Raji (cell line): ENCODE data around the gene GDI1.
A peak's percentile ranks its signal among the peaks of the same experiment; 100 is the strongest.

Experiments
- POLR2A ChIP-seq: IDR thresholded peaks from 2 replicates; pipeline ENCODE4 v1.6.1; 2011; ENCODE audit warnings: low read depth, low read length, control low read depth; ENCODE audit not compliant: insufficient read depth

Gene GDI1

GRCh38 chrX:154444755-154445246, 7.8 kb downstream of the GDI1 start:
- TF ChIP-seq POLR2A, result no peak

- no peak for TF ChIP-seq POLR2A
Measured at GRCh38 chrX:154445776-154446175, 8.8 kb downstream of the GDI1 start.

GRCh38 chrX:154446430-154446829, 9.5 kb downstream of the GDI1 start:
- TF ChIP-seq POLR2A, result no peak

GRCh38 chrX:154448484-154448883, 11.5 kb downstream of the GDI1 start:
- no peak for TF ChIP-seq POLR2A

GRCh38 chrX:154449618-154450017, 12.7 kb downstream of the GDI1 start:
- no peak for TF ChIP-seq POLR2A

- TF ChIP-seq POLR2A, result no peak
Measured at GRCh38 chrX:154450312-154450711, 13.4 kb downstream of the GDI1 start.

- TF ChIP-seq POLR2A, result no peak
Measured at GRCh38 chrX:154452823-154453222, 15.9 kb downstream of the GDI1 start.

- no peak for TF ChIP-seq POLR2A
Measured at GRCh38 chrX:154457491-154458115, 20.6 kb downstream of the GDI1 start.

GRCh38 chrX:154458116-154458953, 21.4 kb downstream of the GDI1 start, which contains the start of gene PLXNA3:
Gene PLXNA3, plus strand, starts transcription at chrX:154458281. Its CDS starts 1,903 bp downstream, at chrX:154460184.
- peak; percentile 40 for TF ChIP-seq POLR2A

GRCh38 chrX:154458954-154459778, 22.2 kb downstream of the GDI1 start:
- TF ChIP-seq POLR2A, result no peak

GRCh38 chrX:154459832-154460231, 22.9 kb downstream of the GDI1 start:
- TF ChIP-seq POLR2A, result no peak

GRCh38 chrX:154460326-154460725, 23.4 kb downstream of the GDI1 start:
- no peak for TF ChIP-seq POLR2A

GRCh38 chrX:154462396-154462795, 25.4 kb downstream of the GDI1 start:
- TF ChIP-seq POLR2A, result no peak

GRCh38 chrX:154463611-154464220, 26.8 kb downstream of the GDI1 start:
- TF ChIP-seq POLR2A, result no peak
